ENCODE measurements around the gene HIRA.
A peak's percentile ranks its signal among the peaks of the same experiment; 100 is the strongest.

Gene HIRA

GRCh38 chr22:19463008-19463407 lies 31.5 kb upstream of the HIRA start:
- H3K4me3 ChIP-seq (replicated peaks in 1 of 2; ENCODE audit: low read depth in 2 of 2, low read length in 2 of 2) = no peak overlapping the region
- no peak for TF ChIP-seq CTCF (IDR thresholded peaks at IDR 0.05; ENCODE audit: low read depth, low read length)
- DNase-seq (ENCODE audit: low read depth in 2 of 2) = no peak

- no peak for DNase-seq (ENCODE audit: low read depth in 2 of 2)
- H3K4me3 ChIP-seq (replicated peaks in 1 of 2; ENCODE audit: low read depth in 2 of 2, low read length in 2 of 2) = no peak overlapping the region
- no peak for TF ChIP-seq CTCF (IDR thresholded peaks at IDR 0.05; ENCODE audit: low read depth, low read length)
These were observed 30.0 kb upstream of the HIRA start for GRCh38 chr22:19461506-19461905.

- no peak for TF ChIP-seq CTCF (IDR thresholded peaks at IDR 0.05; ENCODE audit: low read depth, low read length)
- DNase-seq (ENCODE audit: low read depth in 2 of 2) = no peak
- H3K4me3 ChIP-seq (replicated peaks in 1 of 2; ENCODE audit: low read depth in 2 of 2, low read length in 2 of 2) = no peak overlapping the region
These were observed 28.5 kb upstream of the HIRA start for GRCh38 chr22:19460036-19460435.

- no peak overlapping the region for H3K4me3 ChIP-seq (replicated peaks in 1 of 2; ENCODE audit: low read depth in 2 of 2, low read length in 2 of 2)
- DNase-seq (ENCODE audit: low read depth in 2 of 2) = no peak
- no peak for TF ChIP-seq CTCF (IDR thresholded peaks at IDR 0.05; ENCODE audit: low read depth, low read length)
These were observed 26.4 kb upstream of the HIRA start for GRCh38 chr22:19457828-19458428.

- no peak for TF ChIP-seq CTCF (IDR thresholded peaks at IDR 0.05; ENCODE audit: low read depth, low read length)
- DNase-seq (ENCODE audit: low read depth in 2 of 2) = no peak
- no peak overlapping the region for H3K4me3 ChIP-seq (replicated peaks in 1 of 2; ENCODE audit: low read depth in 2 of 2, low read length in 2 of 2)
These were observed 25.0 kb upstream of the HIRA start for GRCh38 chr22:19456541-19456940.

- DNase-seq (ENCODE audit: low read depth in 2 of 2) = peak; percentile 15 to 53
- no peak for TF ChIP-seq CTCF (IDR thresholded peaks at IDR 0.05; ENCODE audit: low read depth, low read length)
- H3K4me3 ChIP-seq (replicated peaks in 1 of 2; ENCODE audit: low read depth in 2 of 2, low read length in 2 of 2) = no peak overlapping the region
These were observed 24.2 kb upstream of the HIRA start for GRCh38 chr22:19455585-19456370.
